ENCODE measurements around the gene MIA. TPM values are rescaled to one million over a fixed set of nuclear protein-coding genes. Genes with fewer than 3 reads are reported as not detected.

The MIA gene
- total and polyA plus RNA-seq, 2 donors (not counting 1 experiment from before 2014, with no cell fraction given) = 0.37 to 5.7 TPM

- WGBS (ENCODE audit: insufficient coverage) = 90% methylated on average over 2 of the region's 7 CpGs
- no peak for ATAC-seq (ENCODE audit: low read depth)
- H3K36me3 ChIP-seq (replicated peaks in 1 of 2; ENCODE audit: control extremely low read depth in 1 of 2, control insufficient read depth in 1 of 2, extremely low read depth in 1 of 2, insufficient read depth in 2 of 2, low read length in 1 of 2) = peaks cover 0 to 2% of the 10 kb centered on the region in 2 experiments
- no peaks in the 10 kb centered on the region for H4K20me1 ChIP-seq (ENCODE audit: control insufficient read depth, insufficient read depth, low read length, poor library complexity, severe bottlenecking)
- no peaks in the 10 kb centered on the region for H3K27me3 ChIP-seq (replicated peaks in 1 of 4; ENCODE audit: control extremely low read depth in 1 of 4, control insufficient read depth in 3 of 4, insufficient read depth in 4 of 4, low read length in 3 of 4)
- no peaks in the 10 kb centered on the region for H3K9me3 ChIP-seq (ENCODE audit: control extremely low read depth in 1 of 3, control insufficient read depth in 2 of 3, insufficient read depth in 1 of 3, low read length in 2 of 3)
- H3K4me2 ChIP-seq (replicated peaks; ENCODE audit: low read depth, low read length, poor library complexity, severe bottlenecking) = no peak overlapping the region
- Mint-ChIP-seq H3K27me3 (no peaks in the 10 kb centered on the region), H3K4me1 (peaks cover 18% of the 10 kb centered on the region), H3K9me3 (ENCODE audit: insufficient read depth) (no peaks in the 10 kb centered on the region), H3K4me3 (no peak overlapping the region), H3K27ac (no peak overlapping the region)
- peaks cover 9 to 17% of the 10 kb centered on the region in 2 donors for H3K4me1 ChIP-seq (ENCODE audit: control insufficient read depth in 2 of 2, insufficient read depth in 2 of 2, low read length in 2 of 2)
- H3K9ac ChIP-seq (ENCODE audit: low read length) = no peak overlapping the region
- no peak overlapping the region for H3K27ac ChIP-seq (ENCODE audit: low read length in 2 of 2)
- peaks cover 11% of the 10 kb centered on the region for H3K79me2 ChIP-seq (ENCODE audit: control insufficient read depth, insufficient read depth, low read length)
- POLR2A ChIA-PET = interaction anchor here (1.0 kb wide), 1 partner anchor 32 kb away, joined by 4 read pairs; the partner anchor contains the start of gene RAB4B
- no peak overlapping the region for H3K4me3 ChIP-seq (ENCODE audit: control extremely low read depth in 1 of 5, extremely low read depth in 1 of 5, insufficient read depth in 1 of 5, low read depth in 2 of 5, low read length in 4 of 5)
- DNase-seq = no peak
- intact Hi-C loops (cut with micrococcal nuclease) = no loop called here
- TF ChIP-seq EZH2 (IDR thresholded peaks at IDR 0.05; ENCODE audit: borderline replicate concordance, insufficient read depth, low read depth, low read length, poor library complexity, severe bottlenecking) (no peak), CTCF (IDR thresholded peaks at IDR 0.05) (no peak)
- H2AFZ ChIP-seq (ENCODE audit: insufficient read depth, low read depth, low read length, poor library complexity, severe bottlenecking) = no peak overlapping the region
- CTCF ChIA-PET = interaction anchor here (1.1 kb wide), 1 partner anchor 24 kb away, joined by 4 read pairs; no protein-coding TSS in a partner anchor
These were observed 29.9 kb upstream of the MIA start for GRCh38 chr19:40745402-40745780.

DNA sequence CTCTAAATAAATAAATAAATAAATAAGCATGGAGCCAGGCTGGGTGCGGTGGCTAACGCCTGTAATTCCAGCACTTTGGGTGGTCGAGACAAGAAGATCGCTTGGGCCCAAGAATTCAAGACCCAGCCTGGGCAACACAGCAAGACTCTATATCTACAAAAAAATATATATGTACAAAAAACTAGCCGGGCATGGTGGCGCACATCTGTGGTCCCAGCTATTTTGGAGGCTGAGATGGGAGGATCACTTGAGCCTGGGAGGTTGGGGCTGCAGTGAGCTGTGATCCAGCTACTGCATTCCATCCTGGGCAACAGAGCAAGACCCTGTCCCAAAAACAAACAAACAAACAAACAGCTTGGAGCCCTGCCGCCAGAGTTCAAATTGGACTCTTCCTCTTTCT lies 27.8 kb upstream of the MIA start:
- H4K20me1 ChIP-seq (ENCODE audit: control insufficient read depth, insufficient read depth, low read length, poor library complexity, severe bottlenecking) = no peaks in the 10 kb centered on the region
- H3K4me1 ChIP-seq (ENCODE audit: control insufficient read depth in 2 of 2, insufficient read depth in 2 of 2, low read length in 2 of 2) = peaks cover 14 to 28% of the 10 kb centered on the region in 2 donors
- no peaks in the 10 kb centered on the region for H3K9me3 Mint-ChIP-seq (ENCODE audit: insufficient read depth)
- H3K36me3 ChIP-seq (replicated peaks in 1 of 2; ENCODE audit: control extremely low read depth in 1 of 2, control insufficient read depth in 1 of 2, extremely low read depth in 1 of 2, insufficient read depth in 2 of 2, low read length in 1 of 2) = no peaks in the 10 kb centered on the region
- ATAC-seq (ENCODE audit: low read depth) (no peak), DNase-seq (no peak)
- no peak overlapping the region for H3K27ac Mint-ChIP-seq
- CTCF ChIA-PET = interaction anchor here (0.7 to 1.3 kb wide), 2 partner anchors 84 to 397 kb away, joined by 3 read pairs; no protein-coding TSS in a partner anchor
- no peak overlapping the region for H2AFZ ChIP-seq (ENCODE audit: insufficient read depth, low read depth, low read length, poor library complexity, severe bottlenecking)
- no peak overlapping the region for H3K4me2 ChIP-seq (replicated peaks; ENCODE audit: low read depth, low read length, poor library complexity, severe bottlenecking)
- TF ChIP-seq CTCF (IDR thresholded peaks at IDR 0.05) = no peak
- no peak for TF ChIP-seq EZH2 (IDR thresholded peaks at IDR 0.05; ENCODE audit: borderline replicate concordance, insufficient read depth, low read depth, low read length, poor library complexity, severe bottlenecking)
- H3K9me3 ChIP-seq (ENCODE audit: control extremely low read depth in 1 of 3, control insufficient read depth in 2 of 3, insufficient read depth in 1 of 3, low read length in 2 of 3) = no peaks in the 10 kb centered on the region
- intact Hi-C loops (cut with micrococcal nuclease) = no loop called here
- H3K9ac ChIP-seq (ENCODE audit: low read length) = no peak overlapping the region
- H3K79me2 ChIP-seq (ENCODE audit: control insufficient read depth, insufficient read depth, low read length) = peaks cover 27% of the 10 kb centered on the region
- WGBS (ENCODE audit: insufficient coverage) = no CpG with 5 or more reads among the region's 7 CpGs
- peaks cover 25% of the 10 kb centered on the region for H3K4me1 Mint-ChIP-seq
- POLR2A ChIA-PET = interaction anchor here (0.5 kb wide), 1 partner anchor 691 kb away, joined by 4 read pairs; the partner anchor contains the start of gene ZNF780B
- H3K27me3 ChIP-seq (replicated peaks in 1 of 4; ENCODE audit: control extremely low read depth in 1 of 4, control insufficient read depth in 3 of 4, insufficient read depth in 4 of 4, low read length in 3 of 4) = no peaks in the 10 kb centered on the region
- H3K27ac ChIP-seq (ENCODE audit: low read length in 2 of 2) = no peak overlapping the region
- no peak overlapping the region for H3K4me3 Mint-ChIP-seq
- H3K4me3 ChIP-seq (ENCODE audit: control extremely low read depth in 1 of 5, extremely low read depth in 1 of 5, insufficient read depth in 1 of 5, low read depth in 2 of 5, low read length in 4 of 5) = no peak overlapping the region
- no peaks in the 10 kb centered on the region for H3K27me3 Mint-ChIP-seq
